Neural cell (in vitro differentiated cells): ENCODE data around the gene SNRPE. TPM values are rescaled to one million over a fixed set of nuclear protein-coding genes. Genes with fewer than 3 reads are reported as not detected.

Experiments used
- H2AFZ ChIP-seq: fragments of 200-600, 300-800 bp; sonication (generic), shearing (Covaris generic); 2 replicates; pipeline ENCODE4 v1.6.0; 2014; ENCODE audit warnings: low read depth, mild to moderate bottlenecking, antibody characterized with exemption, low read length, moderate library complexity
- H3F3A ChIP-seq: fragments of 200-600 bp; shearing (Covaris generic); 2 replicates; pipeline ENCODE4 v1.6.1; 2016; ENCODE audit warnings: mild to moderate bottlenecking, moderate library complexity, mixed read lengths, antibody characterized with exemption, low read length; ENCODE audit not compliant: insufficient read depth, poor library complexity, severe bottlenecking
- H3K27ac ChIP-seq: fragments of 200-600, 300-800 bp; sonication (generic), shearing (Covaris generic); 2 replicates; pipeline ENCODE4 v1.5.1; 2014; ENCODE audit warnings: mild to moderate bottlenecking, low read length, moderate library complexity
- H3K27me3 ChIP-seq: fragments of 300-800, 200-600 bp; sonication (generic), shearing (Covaris generic); 2 replicates; pipeline ENCODE4 v1.6.0; 2014; ENCODE audit warnings: mild to moderate bottlenecking, low read depth, low read length, moderate library complexity; ENCODE audit not compliant: insufficient read depth
- H3K36me3 ChIP-seq: fragments of 300-800, 200-600 bp; sonication (generic), shearing (Covaris generic); 2 replicates; pipeline ENCODE4 v1.5.1; 2014; ENCODE audit warnings: mild to moderate bottlenecking, antibody characterized with exemption, low read length, moderate library complexity; ENCODE audit not compliant: insufficient read depth
- H3K4me2 ChIP-seq: fragments of 300-800, 200-600 bp; sonication (generic), shearing (Covaris generic); 2 replicates; pipeline ENCODE4 v1.6.0; 2014; ENCODE audit warnings: mild to moderate bottlenecking, low read length
- H3K4me3 ChIP-seq: fragments of 300-800, 200-600 bp; sonication (generic), shearing (Covaris generic); 2 replicates; pipeline ENCODE4 v1.5.1; 2014; ENCODE audit warnings: mild to moderate bottlenecking, low read length, moderate library complexity
- H3K79me2 ChIP-seq: fragments of 200-600 bp; shearing (Covaris generic); replicated peaks from 2 replicates; pipeline ENCODE4 v1.6.0; 2014; ENCODE audit warnings: mild to moderate bottlenecking, low read length, moderate library complexity; ENCODE audit not compliant: insufficient read depth
- H3K9ac ChIP-seq: fragments of 300-800, 200-600 bp; sonication (generic), shearing (Covaris generic); 2 replicates; pipeline ENCODE4 v1.6.1; 2016; ENCODE audit warnings: mild to moderate bottlenecking, low read length, mixed read lengths
- H3K9me2 ChIP-seq: fragments of 200-600 bp; shearing (Covaris generic); 2 replicates; pipeline ENCODE4 v1.6.1; 2016; ENCODE audit warnings: mild to moderate bottlenecking, low read length, mixed read lengths; ENCODE audit not compliant: insufficient read depth
- H3K9me3 ChIP-seq: fragments of 200-600, 300-800 bp; sonication (generic), shearing (Covaris generic); 2 replicates; pipeline ENCODE4 v1.6.1; 2016; ENCODE audit warnings: mild to moderate bottlenecking, mixed run types, low read length, moderate library complexity, mixed read lengths
- H4K20me1 ChIP-seq: fragments of 200-600 bp; shearing (Covaris generic); 2 replicates; pipeline ENCODE4 v1.6.1; 2016; ENCODE audit warnings: mild to moderate bottlenecking, mixed run types; ENCODE audit not compliant: insufficient read depth
- EP300 ChIP-seq: fragments of 450-650 bp; conservative IDR thresholded peaks from 2 replicates; pipeline ENCODE4 v1.6.1; 2014; ENCODE audit warnings: antibody characterized with exemption, mild to moderate bottlenecking, moderate library complexity; ENCODE audit not compliant: poor library complexity, severe bottlenecking
- EZH2 ChIP-seq: fragments of 200-600, 300-800 bp; shearing (Covaris generic), sonication (generic); IDR thresholded peaks from 2 replicates; pipeline ENCODE4 v1.6.1; 2014; ENCODE audit warnings: antibody characterized with exemption, low read length, borderline replicate concordance, mild to moderate bottlenecking; ENCODE audit not compliant: insufficient read depth, poor library complexity, severe bottlenecking
- MXI1 ChIP-seq: fragments of 450-650 bp; conservative IDR thresholded peaks from 2 replicates; pipeline ENCODE4 v1.6.1; 2014; ENCODE audit warnings: antibody characterized with exemption, mild to moderate bottlenecking; ENCODE audit not compliant: poor library complexity, severe bottlenecking
- POLR2AphosphoS5 ChIP-seq: IDR thresholded peaks from 2 replicates; pipeline ENCODE4 v1.6.1; 2012
- RAD21 ChIP-seq: fragments of 450-650 bp; conservative IDR thresholded peaks from 2 replicates; pipeline ENCODE4 v1.6.1; 2014; ENCODE audit warnings: antibody characterized with exemption, mild to moderate bottlenecking, moderate library complexity
- REST ChIP-seq: IDR thresholded peaks from 2 replicates; pipeline ENCODE4 v1.6.1; 2012; ENCODE audit warnings: borderline replicate concordance
- SMC3 ChIP-seq: fragments of 450-650 bp; conservative IDR thresholded peaks from 2 replicates; pipeline ENCODE4 v1.6.1; 2014; ENCODE audit warnings: antibody characterized with exemption, mild to moderate bottlenecking, moderate library complexity; ENCODE audit not compliant: poor library complexity
- TAF1 ChIP-seq: IDR thresholded peaks from 2 replicates; pipeline ENCODE4 v1.6.1; 2012; ENCODE audit warnings: low read depth
- polyA minus RNA-seq: library from RNA; depleted of rRNA, polyadenylated mRNA; stranded (reverse); fragments of >200 nt; gene quantifications from 2 replicates; pipeline ENCODE4 v1.2.3, GENCODE V29; 2014
- polyA plus RNA-seq: library from polyadenylated mRNA; depleted of rRNA; stranded (reverse); fragments of >200 nt; gene quantifications from 2 replicates; pipeline ENCODE4 v1.2.3, GENCODE V29; 2014
- TF ChIP-seq, protein P1 (sequence below): fragments of 450-650 bp; IDR thresholded peaks from 2 replicates; pipeline ENCODE4 v1.5.1; 2014; ENCODE audit warnings: antibody characterized with exemption, mild to moderate bottlenecking, moderate library complexity; ENCODE audit not compliant: poor library complexity, severe bottlenecking

The SNRPE gene
- 208 and 373 TPM in 2 replicates for polyA plus RNA-seq
- polyA minus RNA-seq: 46.5 and 73.6 TPM in 2 replicates

DNA sequence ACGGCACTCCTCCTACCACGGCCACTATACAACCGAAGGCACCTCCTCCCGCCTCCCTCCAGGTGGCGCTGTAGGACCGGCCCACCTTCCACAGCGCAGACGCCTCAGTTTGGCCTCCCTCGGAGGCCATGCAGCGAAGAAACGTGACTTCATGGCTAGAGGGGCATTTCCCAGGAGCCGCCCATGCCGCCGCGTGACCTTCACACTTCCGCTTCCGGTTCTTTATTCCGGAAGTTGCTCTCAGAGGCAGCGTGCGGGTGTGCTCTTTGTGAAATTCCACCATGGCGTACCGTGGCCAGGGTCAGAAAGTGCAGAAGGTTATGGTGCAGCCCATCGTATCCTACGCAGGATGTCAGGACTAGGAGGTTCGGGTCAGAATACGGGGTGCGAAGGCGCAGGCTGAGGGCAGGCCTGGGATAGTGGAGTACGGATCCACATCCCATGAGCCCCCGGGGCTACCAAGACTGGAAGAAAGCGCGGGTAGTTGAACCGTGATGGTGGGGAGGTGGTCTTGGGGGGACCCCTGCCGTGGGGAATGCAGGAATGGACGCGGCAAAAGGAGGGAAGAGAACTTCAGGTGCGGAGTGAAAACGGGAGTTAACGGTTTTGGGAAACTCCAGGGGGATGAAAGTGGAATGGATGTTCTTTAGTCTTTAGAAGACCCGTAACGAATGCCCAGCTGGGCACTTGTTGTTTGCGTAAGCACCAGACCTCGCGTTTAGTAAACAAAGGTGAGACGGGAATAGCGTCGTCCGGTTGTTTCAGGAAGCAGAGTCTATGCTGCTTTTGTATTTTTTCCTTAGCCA lies at the start of gene SNRPE:
Gene SNRPE, plus strand, starts transcription at position 221 of the 806 bp plus-strand sequence. Its CDS starts 61 bp downstream, at position 282.
- Histone ChIP-seq H3K9me2 (no peaks in the 10 kb centered on the region), H2AFZ (peak within 1 kb of the TSS; percentile 81), H3K9ac (peak within 1 kb of the TSS; percentile 80), H3K9me3 (no peaks in the 10 kb centered on the region), H4K20me1 (no peaks in the 10 kb centered on the region), H3K4me2 (peak within 1 kb of the TSS; percentile 83), H3K4me3 (peak within 1 kb of the TSS; percentile 82), H3K27me3 (no peaks in the 10 kb centered on the region), H3F3A (no peaks in the 10 kb centered on the region), H3K79me2 (peaks cover 17% of the 10 kb centered on the region), H3K27ac (peak within 1 kb of the TSS; percentile 82), H3K36me3 (peaks cover 8% of the 10 kb centered on the region)
- TF ChIP-seq SMC3: peak; percentile 98
- peak; percentile 77 for TF ChIP-seq TAF1
- peak; percentile 99 for TF ChIP-seq POLR2AphosphoS5
- TF ChIP-seq RAD21: peak; percentile 99
- TF ChIP-seq REST: peak; percentile 81
- peak; percentile 100 for TF ChIP-seq MXI1
- no peak for TF ChIP-seq EZH2
- TF ChIP-seq EP300: peak; percentile 75
- TF ChIP-seq, protein P1, sequence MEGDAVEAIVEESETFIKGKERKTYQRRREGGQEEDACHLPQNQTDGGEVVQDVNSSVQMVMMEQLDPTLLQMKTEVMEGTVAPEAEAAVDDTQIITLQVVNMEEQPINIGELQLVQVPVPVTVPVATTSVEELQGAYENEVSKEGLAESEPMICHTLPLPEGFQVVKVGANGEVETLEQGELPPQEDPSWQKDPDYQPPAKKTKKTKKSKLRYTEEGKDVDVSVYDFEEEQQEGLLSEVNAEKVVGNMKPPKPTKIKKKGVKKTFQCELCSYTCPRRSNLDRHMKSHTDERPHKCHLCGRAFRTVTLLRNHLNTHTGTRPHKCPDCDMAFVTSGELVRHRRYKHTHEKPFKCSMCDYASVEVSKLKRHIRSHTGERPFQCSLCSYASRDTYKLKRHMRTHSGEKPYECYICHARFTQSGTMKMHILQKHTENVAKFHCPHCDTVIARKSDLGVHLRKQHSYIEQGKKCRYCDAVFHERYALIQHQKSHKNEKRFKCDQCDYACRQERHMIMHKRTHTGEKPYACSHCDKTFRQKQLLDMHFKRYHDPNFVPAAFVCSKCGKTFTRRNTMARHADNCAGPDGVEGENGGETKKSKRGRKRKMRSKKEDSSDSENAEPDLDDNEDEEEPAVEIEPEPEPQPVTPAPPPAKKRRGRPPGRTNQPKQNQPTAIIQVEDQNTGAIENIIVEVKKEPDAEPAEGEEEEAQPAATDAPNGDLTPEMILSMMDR: peak; percentile 100

DNA sequence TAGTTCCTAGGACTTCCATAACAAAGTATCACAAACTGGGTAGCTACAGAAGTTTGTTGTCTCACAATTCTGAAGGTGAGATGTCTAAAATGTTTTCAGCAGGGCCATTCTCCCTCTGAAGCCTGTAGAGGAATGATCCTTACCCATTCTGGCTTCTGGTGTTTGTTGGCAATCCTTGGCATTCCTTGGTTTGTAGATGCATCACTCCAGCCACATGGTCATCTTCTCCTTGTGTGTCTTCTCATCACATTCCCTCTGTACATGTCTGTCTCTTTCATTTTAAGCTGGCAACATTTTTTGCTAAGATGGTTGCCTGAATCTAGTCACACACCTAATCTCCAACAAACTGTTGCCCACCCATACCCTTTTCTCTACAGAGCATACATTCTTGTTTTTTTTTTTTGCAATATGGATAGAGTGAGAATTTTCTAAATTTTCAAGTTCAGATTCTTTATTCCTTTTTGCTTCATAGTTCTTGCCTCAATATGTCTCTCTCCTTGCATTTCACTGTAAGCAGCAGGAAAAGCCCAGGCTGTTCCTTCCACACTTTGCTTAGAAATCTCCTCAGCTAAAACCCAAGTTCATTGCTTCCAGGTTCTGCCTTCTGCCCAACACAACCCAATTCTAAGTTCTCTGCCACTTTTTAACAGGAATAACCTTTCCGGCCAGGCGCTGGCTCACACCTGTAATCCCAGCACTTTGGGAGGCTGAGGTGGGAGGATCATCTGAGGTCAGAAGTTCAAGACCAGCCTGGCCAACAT lies 47.6 kb upstream of the SNRPE start:
- no peak overlapping the region for H3K4me3 ChIP-seq
- no peaks in the 10 kb centered on the region for H3K27me3 ChIP-seq
- H3K4me2 ChIP-seq: no peak overlapping the region
- TF ChIP-seq SMC3 (no peak), EZH2 (no peak), POLR2AphosphoS5 (no peak), RAD21 (no peak), MXI1 (no peak), TAF1 (no peak), REST (no peak), EP300 (no peak)
- TF ChIP-seq, protein P1: no peak
- no peaks in the 10 kb centered on the region for H3K36me3 ChIP-seq
- no peaks in the 10 kb centered on the region for H3F3A ChIP-seq
- no peaks in the 10 kb centered on the region for H3K9me2 ChIP-seq
- H3K9me3 ChIP-seq: no peaks in the 10 kb centered on the region
- no peak overlapping the region for H3K27ac ChIP-seq
- H3K9ac ChIP-seq: no peak overlapping the region
- H3K79me2 ChIP-seq: peaks cover 10% of the 10 kb centered on the region
- no peak overlapping the region for H2AFZ ChIP-seq
- no peaks in the 10 kb centered on the region for H4K20me1 ChIP-seq
